Mesendoderm (in vitro differentiated cells): ENCODE results near the gene RUNX3.
A peak's percentile ranks its signal among the peaks of the same experiment; 100 is the strongest.

Source experiments
- DNase-seq: peaks from one replicate; pipeline ENCODE4 v3.0.0; 2013
- H2AK5ac ChIP-seq: 2 replicates; pipeline ENCODE4 v1.6.1; 2013; ENCODE audit warnings: low read length, inconsistent platforms
- H2BK120ac ChIP-seq: 2 replicates; pipeline ENCODE4 v1.6.1; 2013; ENCODE audit warnings: low read depth, mild to moderate bottlenecking, low read length, moderate library complexity, mixed read lengths
- H2BK15ac ChIP-seq: replicated peaks from 2 replicates; pipeline ENCODE4 v1.6.1; 2013; ENCODE audit warnings: low read depth, mild to moderate bottlenecking, moderate library complexity
- H2BK5ac ChIP-seq: 2 replicates; pipeline ENCODE4 v1.6.1; 2013; ENCODE audit warnings: low read length, inconsistent platforms
- H3K18ac ChIP-seq: 2 replicates; pipeline ENCODE4 v1.6.1; 2013; ENCODE audit warnings: mild to moderate bottlenecking, low read length, mixed read lengths
- H3K23ac ChIP-seq: one replicate; pipeline ENCODE4 v1.6.1; 2013; ENCODE audit warnings: low read length
- H3K27ac ChIP-seq: 2 replicates; pipeline ENCODE4 v1.5.1; 2013; ENCODE audit warnings: low read depth, mild to moderate bottlenecking, inconsistent platforms, low read length, moderate library complexity
- H3K27me3 ChIP-seq: 2 replicates; pipeline ENCODE4 v1.6.1; 2013; ENCODE audit warnings: low read length, control low read depth, mild to moderate bottlenecking, inconsistent platforms; ENCODE audit not compliant: insufficient read depth, poor library complexity
- H3K36me3 ChIP-seq: 2 replicates; pipeline ENCODE4 v1.6.1; 2013; ENCODE audit warnings: low read length, inconsistent platforms; ENCODE audit not compliant: control insufficient read depth, insufficient read depth
- H3K4ac ChIP-seq: one replicate; pipeline ENCODE4 v1.6.1; 2013; ENCODE audit warnings: low read depth, mild to moderate bottlenecking, low read length, moderate library complexity
- H3K4me1 ChIP-seq: 2 replicates; pipeline ENCODE4 v1.6.1; 2013; ENCODE audit warnings: low read depth, low read length, inconsistent platforms; ENCODE audit not compliant: control insufficient read depth
- H3K4me2 ChIP-seq: 2 replicates; pipeline ENCODE4 v1.6.1; 2013; ENCODE audit warnings: low read length
- H3K4me3 ChIP-seq: 2 replicates; pipeline ENCODE4 v1.5.1; 2013; ENCODE audit warnings: mild to moderate bottlenecking, low read length
- H3K56ac ChIP-seq: one replicate; pipeline ENCODE4 v1.6.1; 2013; ENCODE audit warnings: low read length
- H3K79me1 ChIP-seq: 2 replicates; pipeline ENCODE4 v1.6.1; 2013; ENCODE audit warnings: low read length, inconsistent platforms
- H3K79me2 ChIP-seq: 2 replicates; pipeline ENCODE4 v1.6.1; 2013; ENCODE audit warnings: mild to moderate bottlenecking, low read length; ENCODE audit not compliant: control insufficient read depth, insufficient read depth
- H3K9ac ChIP-seq: 2 replicates; pipeline ENCODE4 v1.6.1; 2013; ENCODE audit warnings: low read length, inconsistent platforms
- H4K5ac ChIP-seq: one replicate; pipeline ENCODE4 v1.6.1; 2013; ENCODE audit warnings: low read length
- H4K8ac ChIP-seq: one replicate; pipeline ENCODE4 v1.6.1; 2013; ENCODE audit warnings: low read depth, mild to moderate bottlenecking, control low read depth, low read length, moderate library complexity
- WGBS: extraction: QIAGEN DNeasy Blood & Tissue Kit; methylation state at CpG from one replicate; pipeline ENCODE4 v1.1.7; 2013; ENCODE audit warnings: low lambda C conversion rate, missing lambda C conversion rate; ENCODE audit not compliant: insufficient coverage; ENCODE audit errors: extremely low coverage; 5-methylcytosine and 5-hydroxymethylcytosine counted together

The RUNX3 gene

GRCh38 chr1:24927988-24928688 is 1.9 kb downstream of the RUNX3 start:
- Histone ChIP-seq H3K36me3 (no peaks in the 10 kb centered on the region), H3K18ac (no peak overlapping the region), H4K8ac (no peak overlapping the region), H4K5ac (no peak overlapping the region), H3K79me1 (no peaks in the 10 kb centered on the region), H2AK5ac (no peak overlapping the region), H3K79me2 (no peaks in the 10 kb centered on the region), H3K9ac (no peak overlapping the region), H2BK5ac (no peak overlapping the region), H3K23ac (no peak overlapping the region), H2BK120ac (no peak overlapping the region), H2BK15ac (no peak overlapping the region), H3K4me3 (no peak overlapping the region), H3K4me2 (peak overlapping the region; percentile 25), H3K4me1 (peaks cover 12% of the 10 kb centered on the region), H3K56ac (no peak overlapping the region), H3K4ac (no peak overlapping the region), H3K27me3 (peaks cover 39% of the 10 kb centered on the region), H3K27ac (no peak overlapping the region)
- WGBS: no CpG with 5 or more reads among the region's 15 CpGs
- no peak for DNase-seq

DNA sequence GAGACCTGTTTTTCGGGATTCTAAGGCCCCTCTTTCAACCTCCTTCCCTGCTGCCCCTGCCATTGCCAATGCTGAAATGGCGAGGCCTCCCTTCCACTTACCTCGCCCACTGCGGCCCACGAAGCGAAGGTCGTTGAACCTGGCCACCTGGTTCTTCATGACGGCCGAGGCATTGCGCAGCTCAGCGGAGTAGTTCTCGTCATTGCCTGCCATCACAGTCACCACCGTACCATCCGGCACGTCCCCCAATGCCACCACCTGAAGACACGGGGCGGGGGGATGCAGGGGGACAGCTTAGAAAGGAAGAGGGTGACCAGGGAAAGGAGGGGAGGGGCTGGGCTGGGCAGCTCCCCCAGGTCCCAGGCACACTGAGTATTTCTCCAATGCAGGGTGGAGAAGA is 2.6 kb downstream of the RUNX3 start:
- Histone ChIP-seq H2BK15ac (no peak overlapping the region), H3K9ac (no peak overlapping the region), H3K27ac (no peak overlapping the region), H2BK5ac (no peak overlapping the region), H3K4me3 (no peak overlapping the region), H3K56ac (peak overlapping the region; percentile 75), H3K36me3 (no peaks in the 10 kb centered on the region), H3K79me1 (no peaks in the 10 kb centered on the region), H3K27me3 (peaks cover 32% of the 10 kb centered on the region), H4K5ac (no peak overlapping the region), H3K23ac (peak overlapping the region; percentile 34), H3K4me1 (peaks cover 12% of the 10 kb centered on the region), H3K18ac (no peak overlapping the region), H3K4ac (no peak overlapping the region), H4K8ac (no peak overlapping the region), H3K79me2 (no peaks in the 10 kb centered on the region), H3K4me2 (peak overlapping the region; percentile 7), H2BK120ac (no peak overlapping the region), H2AK5ac (no peak overlapping the region)
- DNase-seq: no peak
- no CpG with 5 or more reads among the region's 17 CpGs for WGBS

DNA sequence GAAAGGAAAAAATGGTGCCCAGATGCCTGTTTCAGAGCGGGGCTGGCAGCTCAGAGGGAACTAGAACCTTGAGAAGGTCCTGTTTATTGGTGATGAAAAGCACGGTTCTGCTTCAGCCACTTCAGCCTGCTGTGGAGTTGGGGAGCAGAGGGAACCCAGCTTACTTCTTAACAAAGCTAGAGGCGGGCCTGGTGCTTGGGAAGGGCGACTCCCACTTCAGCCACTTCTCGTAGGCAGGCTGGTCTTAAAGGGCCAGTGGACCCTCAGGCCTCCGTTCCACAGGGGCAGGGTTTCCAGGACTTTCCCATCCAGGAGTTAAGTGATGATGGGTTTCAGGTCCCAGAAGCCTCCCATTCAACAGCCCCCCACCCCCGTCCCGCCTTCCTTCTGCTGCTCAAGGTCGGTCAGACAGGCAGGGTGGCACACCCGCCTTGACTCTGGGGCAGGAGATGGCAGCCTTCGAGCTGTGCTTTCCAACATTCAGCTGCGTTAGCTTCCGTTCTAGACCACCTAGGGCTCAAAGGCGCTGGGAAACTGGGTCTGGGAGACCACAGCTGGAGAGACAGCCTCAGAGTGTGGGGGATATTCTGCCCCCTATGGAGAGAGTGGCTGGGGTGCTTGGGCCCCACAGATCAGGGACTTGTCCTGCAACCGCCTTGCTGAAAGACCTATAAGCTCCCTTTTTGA is 3.4 kb downstream of the RUNX3 start:
- no peaks in the 10 kb centered on the region for H3K79me2 ChIP-seq
- no peak overlapping the region for H3K27ac ChIP-seq
- peak; percentile 46 for DNase-seq
- H3K4me1 ChIP-seq: peaks cover 12% of the 10 kb centered on the region
- no peak overlapping the region for H3K18ac ChIP-seq
- no peaks in the 10 kb centered on the region for H3K79me1 ChIP-seq
- H3K27me3 ChIP-seq: peaks cover 27% of the 10 kb centered on the region
- H4K8ac ChIP-seq: no peak overlapping the region
- no peak overlapping the region for H2BK5ac ChIP-seq
- H4K5ac ChIP-seq: no peak overlapping the region
- peak overlapping the region; percentile 34 for H3K23ac ChIP-seq
- no peak overlapping the region for H2AK5ac ChIP-seq
- no peak overlapping the region for H2BK120ac ChIP-seq
- H3K56ac ChIP-seq: peak overlapping the region; percentile 75
- peak overlapping the region; percentile 19 for H3K9ac ChIP-seq
- no peaks in the 10 kb centered on the region for H3K36me3 ChIP-seq
- no peak overlapping the region for H3K4ac ChIP-seq
- H3K4me2 ChIP-seq: peak overlapping the region; percentile 33
- no CpG with 5 or more reads among the region's 15 CpGs for WGBS
- H2BK15ac ChIP-seq: no peak overlapping the region
- H3K4me3 ChIP-seq: no peak overlapping the region

DNA sequence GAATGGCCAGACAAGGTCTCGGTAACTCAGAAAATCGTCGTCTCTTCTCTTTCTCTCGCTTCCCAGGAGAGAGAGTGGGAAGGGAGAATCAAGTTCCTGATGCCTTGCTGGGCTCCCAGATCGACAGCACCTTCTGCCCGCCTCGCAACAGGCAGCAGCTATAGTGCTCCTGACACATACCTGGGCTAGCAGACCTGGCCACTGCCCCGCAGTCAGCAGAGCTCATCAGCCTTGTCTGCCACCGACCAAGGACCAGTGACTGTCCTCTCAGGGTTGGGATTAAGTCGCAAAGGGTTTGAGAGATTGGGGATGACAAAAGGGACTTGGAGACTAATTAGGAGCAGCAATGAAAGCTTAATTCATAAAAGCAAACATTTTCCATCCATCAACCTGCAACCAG is 4.1 kb downstream of the RUNX3 start:
- Histone ChIP-seq H3K18ac (no peak overlapping the region), H2AK5ac (no peak overlapping the region), H4K5ac (no peak overlapping the region), H3K79me1 (no peaks in the 10 kb centered on the region), H3K36me3 (no peaks in the 10 kb centered on the region), H3K23ac (no peak overlapping the region), H2BK5ac (no peak overlapping the region), H3K27ac (no peak overlapping the region), H3K4me3 (no peak overlapping the region), H3K4ac (no peak overlapping the region), H3K9ac (no peak overlapping the region), H4K8ac (no peak overlapping the region), H3K56ac (no peak overlapping the region), H3K27me3 (peaks cover 22% of the 10 kb centered on the region), H2BK15ac (no peak overlapping the region), H3K79me2 (no peaks in the 10 kb centered on the region), H3K4me1 (peaks cover 12% of the 10 kb centered on the region), H2BK120ac (no peak overlapping the region), H3K4me2 (no peak overlapping the region)
- WGBS: no CpG with 5 or more reads among the region's 10 CpGs
- peak; percentile 26 for DNase-seq

GRCh38 chr1:24925082-24925779 is 4.8 kb downstream of the RUNX3 start:
- H4K8ac ChIP-seq: no peak overlapping the region
- H3K27me3 ChIP-seq: peaks cover 16% of the 10 kb centered on the region
- no peak for DNase-seq
- no peak overlapping the region for H3K27ac ChIP-seq
- no peak overlapping the region for H3K18ac ChIP-seq
- H3K9ac ChIP-seq: no peak overlapping the region
- no peaks in the 10 kb centered on the region for H3K79me2 ChIP-seq
- H2BK120ac ChIP-seq: no peak overlapping the region
- H3K4me2 ChIP-seq: no peak overlapping the region
- no peak overlapping the region for H3K23ac ChIP-seq
- H3K79me1 ChIP-seq: no peaks in the 10 kb centered on the region
- H3K4me1 ChIP-seq: peaks cover 12% of the 10 kb centered on the region
- no peak overlapping the region for H3K4ac ChIP-seq
- no peaks in the 10 kb centered on the region for H3K36me3 ChIP-seq
- no peak overlapping the region for H2BK5ac ChIP-seq
- no peak overlapping the region for H2AK5ac ChIP-seq
- H2BK15ac ChIP-seq: no peak overlapping the region
- H3K4me3 ChIP-seq: no peak overlapping the region
- WGBS: no CpG with 5 or more reads among the region's 10 CpGs
- H4K5ac ChIP-seq: no peak overlapping the region
- no peak overlapping the region for H3K56ac ChIP-seq
